ENCODE measurements around the gene BRIX1. TPM values are rescaled to one million over a fixed set of nuclear protein-coding genes. Genes with fewer than 3 reads are reported as not detected.

Gene BRIX1
- total and polyA plus RNA-seq, 9 of the 15 experiments (the other 6 are each of a cell fraction or from before 2014, with no cell fraction given) = 115 to 193 (median 159) TPM

- no peak for FAIRE-seq
- intact Hi-C loops (cut with micrococcal nuclease) = no loop called here
- CTCF ChIA-PET (ENCODE audit: low intra/inter-chr PET ratio) = no interaction called here
Measured at GRCh38 chr5:34891981-34892380, 23.5 kb upstream of the BRIX1 start.

More at GRCh38 chr5:34891981-34892380, 23.5 kb upstream of the BRIX1 start:
- Histone ChIP-seq H3K36me3 (ENCODE audit: control insufficient read depth, insufficient read depth, low read length) (no peaks in the 10 kb centered on the region; the same call in 2 of the 3 replicates), H3K79me2 (ENCODE audit: control insufficient read depth, insufficient read depth, low read length) (no peaks in the 10 kb centered on the region), H3K9me3 (replicated peaks; ENCODE audit: control insufficient read depth, insufficient read depth, low read depth, low read length) (no peaks in the 10 kb centered on the region), H3K27me3 (ENCODE audit: control insufficient read depth in 2 of 2, insufficient read depth in 2 of 2, low read length in 2 of 2) (no peaks in the 10 kb centered on the region), H4K20me1 (replicated peaks; ENCODE audit: control insufficient read depth, insufficient read depth, low read length) (no peaks in the 10 kb centered on the region), H3K27ac (ENCODE audit: extremely low read depth, low read depth, low read length) (no peak overlapping the region), H3K9me1 (ENCODE audit: control insufficient read depth, insufficient read depth, low read length) (no peaks in the 10 kb centered on the region), H3K4me1 (replicated peaks in 1 of 2; ENCODE audit: control insufficient read depth in 2 of 2, insufficient read depth in 2 of 2, low read length in 2 of 2) (peaks cover 6 to 14% of the 10 kb centered on the region in 2 experiments), H2AFZ (ENCODE audit: low read depth, low read length) (no peak overlapping the region), H3K9ac (ENCODE audit: insufficient read depth in 1 of 2, low read depth in 2 of 2, low read length in 2 of 2) (no peak overlapping the region), H3K4me2 (ENCODE audit: insufficient read depth, low read length) (no peak overlapping the region), H3K4me3 (no peak overlapping the region)
- in situ Hi-C loops (cut with MboI) = loop anchor here (5.0 to 10.0 kb wide), 2 partner anchors 375 to 407 kb away; no protein-coding TSS in a partner anchor
- POLR2A ChIA-PET = interaction anchor here (1.5 to 2.1 kb wide), 2 partner anchors 15 to 23 kb away, joined by 3 to 10 read pairs; partner anchors contain the start of genes BRIX1 and RAD1
- no peak for TF ChIP-seq TARDBP (IDR thresholded peaks at IDR 0.05)
- TF ChIP-seq TEAD2 (tag; IDR thresholded peaks at IDR 0.05) = no peak
- no peak for TF ChIP-seq ZNF282 (CRISPR knock-in tag; IDR thresholded peaks at IDR 0.05)
- TF ChIP-seq TGIF2 (CRISPR knock-in tag; IDR thresholded peaks at IDR 0.05) = no peak
- TF ChIP-seq, protein P1, sequence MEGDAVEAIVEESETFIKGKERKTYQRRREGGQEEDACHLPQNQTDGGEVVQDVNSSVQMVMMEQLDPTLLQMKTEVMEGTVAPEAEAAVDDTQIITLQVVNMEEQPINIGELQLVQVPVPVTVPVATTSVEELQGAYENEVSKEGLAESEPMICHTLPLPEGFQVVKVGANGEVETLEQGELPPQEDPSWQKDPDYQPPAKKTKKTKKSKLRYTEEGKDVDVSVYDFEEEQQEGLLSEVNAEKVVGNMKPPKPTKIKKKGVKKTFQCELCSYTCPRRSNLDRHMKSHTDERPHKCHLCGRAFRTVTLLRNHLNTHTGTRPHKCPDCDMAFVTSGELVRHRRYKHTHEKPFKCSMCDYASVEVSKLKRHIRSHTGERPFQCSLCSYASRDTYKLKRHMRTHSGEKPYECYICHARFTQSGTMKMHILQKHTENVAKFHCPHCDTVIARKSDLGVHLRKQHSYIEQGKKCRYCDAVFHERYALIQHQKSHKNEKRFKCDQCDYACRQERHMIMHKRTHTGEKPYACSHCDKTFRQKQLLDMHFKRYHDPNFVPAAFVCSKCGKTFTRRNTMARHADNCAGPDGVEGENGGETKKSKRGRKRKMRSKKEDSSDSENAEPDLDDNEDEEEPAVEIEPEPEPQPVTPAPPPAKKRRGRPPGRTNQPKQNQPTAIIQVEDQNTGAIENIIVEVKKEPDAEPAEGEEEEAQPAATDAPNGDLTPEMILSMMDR (IDR thresholded peaks at IDR 0.05 in 2 of 3, conservative IDR thresholded peaks at IDR 0.05 in 1 of 3; ENCODE audit: insufficient read depth in 2 of 3, low read depth in 1 of 3, low read length in 3 of 3) = no peak
- no peak for TF ChIP-seq OTX1 (CRISPR knock-in tag; IDR thresholded peaks at IDR 0.05)
- TF ChIP-seq SIRT6 (IDR thresholded peaks at IDR 0.05; ENCODE audit: low read depth, low read length) = no peak
- no peak for TF ChIP-seq MBD2 (IDR thresholded peaks at IDR 0.05; ENCODE audit: borderline replicate concordance, low read depth)
- BruUV-seq (replicated peaks) = no TSS peak
- ATAC-seq = no peak
- no peak for DNase-seq (ENCODE audit: extremely low read depth in 1 of 4, low spot score in 3 of 4)
- WGBS (ENCODE audit: insufficient coverage, low coverage, missing lambda C conversion rate) = 63% methylated on average over 5 of the region's 5 CpGs

All from K562 (cell line).